ENCODE measurements around the gene SAMD8.

The SAMD8 gene

GRCh38 chr10:75101416-75102251 lies 9.8 kb upstream of the SAMD8 start:
- Histone ChIP-seq H3K4me3 (ENCODE audit: low read depth, low read length) (no peak overlapping the region), H3K9ac (no peak overlapping the region), H3K4me2 (ENCODE audit: low read length) (no peak overlapping the region), H3K4me1 (peaks cover 17% of the 10 kb centered on the region), H2AFZ (no peak overlapping the region), H3K27me3 (ENCODE audit: control insufficient read depth, insufficient read depth, low read length) (no peaks in the 10 kb centered on the region), H3K9me3 (ENCODE audit: control insufficient read depth, low read length) (no peaks in the 10 kb centered on the region), H3K36me3 (ENCODE audit: control insufficient read depth, insufficient read depth, low read length) (no peaks in the 10 kb centered on the region), H3K27ac (no peak overlapping the region), H3K79me2 (no peaks in the 10 kb centered on the region)
- TF ChIP-seq CTCF (IDR thresholded peaks at IDR 0.05) = no peak

- H3K27me3 ChIP-seq (ENCODE audit: control insufficient read depth, insufficient read depth, low read length) = no peaks in the 10 kb centered on the region
- H3K4me2 ChIP-seq (ENCODE audit: low read length) = no peak overlapping the region
- H3K9ac ChIP-seq = no peak overlapping the region
- H3K36me3 ChIP-seq (ENCODE audit: control insufficient read depth, insufficient read depth, low read length) = no peaks in the 10 kb centered on the region
- no peaks in the 10 kb centered on the region for H3K79me2 ChIP-seq
- H3K9me3 ChIP-seq (ENCODE audit: control insufficient read depth, low read length) = no peaks in the 10 kb centered on the region
- no peak for TF ChIP-seq CTCF (IDR thresholded peaks at IDR 0.05)
- H2AFZ ChIP-seq = no peak overlapping the region
- H3K4me1 ChIP-seq = peaks cover 14% of the 10 kb centered on the region
- H3K27ac ChIP-seq = no peak overlapping the region
- H3K4me3 ChIP-seq (ENCODE audit: low read depth, low read length) = no peak overlapping the region
Observed at GRCh38 chr10:75102830-75103673, 8.4 kb upstream of the SAMD8 start.

GRCh38 chr10:75103881-75104686 lies 7.4 kb upstream of the SAMD8 start:
- no peak overlapping the region for H3K27ac ChIP-seq
- no peaks in the 10 kb centered on the region for H3K36me3 ChIP-seq (ENCODE audit: control insufficient read depth, insufficient read depth, low read length)
- H3K9me3 ChIP-seq (ENCODE audit: control insufficient read depth, low read length) = no peaks in the 10 kb centered on the region
- no peaks in the 10 kb centered on the region for H3K27me3 ChIP-seq (ENCODE audit: control insufficient read depth, insufficient read depth, low read length)
- TF ChIP-seq CTCF (IDR thresholded peaks at IDR 0.05) = no peak
- no peak overlapping the region for H2AFZ ChIP-seq
- no peak overlapping the region for H3K4me3 ChIP-seq (ENCODE audit: low read depth, low read length)
- peaks cover 17% of the 10 kb centered on the region for H3K4me1 ChIP-seq
- no peak overlapping the region for H3K4me2 ChIP-seq (ENCODE audit: low read length)
- no peaks in the 10 kb centered on the region for H3K79me2 ChIP-seq
- H3K9ac ChIP-seq = no peak overlapping the region

GRCh38 chr10:75104842-75105241 lies 6.6 kb upstream of the SAMD8 start:
- no peak for TF ChIP-seq CTCF (IDR thresholded peaks at IDR 0.05)
- Histone ChIP-seq H3K9me3 (ENCODE audit: control insufficient read depth, low read length) (no peaks in the 10 kb centered on the region), H2AFZ (no peak overlapping the region), H3K27ac (no peak overlapping the region), H3K36me3 (ENCODE audit: control insufficient read depth, insufficient read depth, low read length) (no peaks in the 10 kb centered on the region), H3K27me3 (ENCODE audit: control insufficient read depth, insufficient read depth, low read length) (no peaks in the 10 kb centered on the region), H3K4me3 (ENCODE audit: low read depth, low read length) (no peak overlapping the region), H3K79me2 (no peaks in the 10 kb centered on the region), H3K4me1 (peaks cover 12% of the 10 kb centered on the region), H3K4me2 (ENCODE audit: low read length) (no peak overlapping the region), H3K9ac (no peak overlapping the region)

Measured in parathyroid adenoma (tissue), 2 donors.